HepG2 (cell line): ENCODE measurements around the gene SCAANT1. TPM values are rescaled to one million over a fixed set of nuclear protein-coding genes. Genes with fewer than 3 reads are reported as not detected.

Experiments
- CHD2 ChIP-seq: IDR thresholded peaks from 2 replicates; pipeline ENCODE4 v1.6.1; 2011; ENCODE audit warnings: low read depth, low read length, improper control_type of control experiment
- IRF2 ChIP-seq: IDR thresholded peaks from 2 replicates; pipeline ENCODE4 v1.6.1; 2018; ENCODE audit warnings: missing genetic modification reagents, missing compliant biosample characterization
- KLF6 ChIP-seq: IDR thresholded peaks from 2 replicates; pipeline ENCODE4 v1.8.0; 2016; ENCODE audit warnings: missing biosample characterization, missing genetic modification reagents
- MED13 ChIP-seq: sonication (generic); formaldehyde crosslinking; IDR thresholded peaks from 2 replicates; pipeline ENCODE4 v1.5.0; 2020; ENCODE audit warnings: missing genetic modification reagents
- MTF1 ChIP-seq: sonication (generic); formaldehyde crosslinking; IDR thresholded peaks from 2 replicates; pipeline ENCODE4 v1.5.0; 2020; ENCODE audit warnings: missing genetic modification reagents
- MYC ChIP-seq: sonication (generic); formaldehyde crosslinking; IDR thresholded peaks from 2 replicates; pipeline ENCODE4 v1.9.0; 2021; ENCODE audit warnings: missing genetic modification reagents, borderline replicate concordance
- NR1H2 ChIP-seq: sonication (generic); formaldehyde crosslinking; IDR thresholded peaks from 2 replicates; pipeline ENCODE4 v1.8.1; 2022; ENCODE audit warnings: low read depth, missing genetic modification reagents, borderline replicate concordance
- PITX1 ChIP-seq: sonication (generic); formaldehyde crosslinking; IDR thresholded peaks from 2 replicates; pipeline ENCODE4 v1.5.1; 2020; ENCODE audit warnings: mild to moderate bottlenecking, missing genetic modification reagents
- SMAD3 ChIP-seq: sonication (generic); formaldehyde crosslinking; IDR thresholded peaks from 2 replicates; pipeline ENCODE4 v1.4.0; 2020; ENCODE audit warnings: missing genetic modification reagents
- ZC3H13 ChIP-seq: sonication (generic); formaldehyde crosslinking; IDR thresholded peaks from 2 replicates; pipeline ENCODE4 v1.8.1; 2023; ENCODE audit warnings: mild to moderate bottlenecking, missing genetic modification reagents, moderate library complexity
- ZNF18 ChIP-seq: sonication (generic); formaldehyde crosslinking; IDR thresholded peaks from 2 replicates; pipeline ENCODE4 v1.8.0; 2022; ENCODE audit warnings: mild to moderate bottlenecking, missing genetic modification reagents; ENCODE audit not compliant: insufficient replicate concordance
- ZNF329 ChIP-seq: sonication (generic); formaldehyde crosslinking; IDR thresholded peaks from 2 replicates; pipeline ENCODE4 v1.9.0; 2021; ENCODE audit warnings: low read depth, mild to moderate bottlenecking, missing genetic modification reagents
- polyA plus RNA-seq, 8 experiments: library from polyadenylated mRNA; depleted of rRNA in 3 of 8; stranded (reverse) in 7 of 8; unstranded in 1 of 8; fragments of >200 nt; fragmentation: Illumina TruSeq in 4 of 8; extraction: Trizol in 4 of 8; gene quantifications; 2 replicates each; pipeline versions ENCODE4 v1.2.1 to v1.2.3, GENCODE V29; 2011 to 2016; ENCODE audit warnings: low read depth in 4 of 8, missing spikeins in 1 of 8, mixed read lengths in 1 of 8; ENCODE audit not compliant: insufficient read depth in 1 of 8
- total RNA-seq, 5 experiments: library from RNA; depleted of rRNA; stranded (reverse); fragments of >200 nt; fragmentation: Illumina TruSeq; extraction: Trizol; gene quantifications; 2 replicates each; pipeline ENCODE4 v1.2.3, GENCODE V29; 2016; ENCODE audit warnings: low read depth in 1 of 5
- TF ChIP-seq, protein P1 (sequence below): sonication (generic); formaldehyde crosslinking; IDR thresholded peaks from 2 replicates; pipeline ENCODE4 v1.4.0; 2020; ENCODE audit warnings: mild to moderate bottlenecking, missing genetic modification reagents
- TF ChIP-seq, protein P2 (sequence below): sonication (generic); formaldehyde crosslinking; IDR thresholded peaks from 2 replicates; pipeline ENCODE4 v1.8.1; 2023; ENCODE audit warnings: missing genetic modification reagents, mild to moderate bottlenecking, borderline replicate concordance

SCAANT1 gene
- total and polyA plus RNA-seq, 2 of the 13 experiments (the other 11 are each of a cell fraction or from before 2014, with no cell fraction given), result not detected

- TF ChIP-seq ZNF329 (CRISPR knock-in tag) (no peak), SMAD3 (no peak), MTF1 (CRISPR knock-in tag) (0 out of 2 replicates have a peak, but pooled peaks have one; percentile 43), NR1H2 (CRISPR knock-in tag) (no peak), ZC3H13 (CRISPR knock-in tag) (peak; percentile 61; the same call in 1 of the 2 replicates), KLF6 (CRISPR knock-in tag) (no peak), MED13 (CRISPR knock-in tag) (no peak), CHD2 (no peak), IRF2 (CRISPR knock-in tag) (0 out of 2 replicates have a peak, but pooled peaks have one; percentile 12), PITX1 (CRISPR knock-in tag) (no peak), MYC (CRISPR knock-in tag) (peak; percentile 43), ZNF18 (no peak)
- TF ChIP-seq, protein P1, sequence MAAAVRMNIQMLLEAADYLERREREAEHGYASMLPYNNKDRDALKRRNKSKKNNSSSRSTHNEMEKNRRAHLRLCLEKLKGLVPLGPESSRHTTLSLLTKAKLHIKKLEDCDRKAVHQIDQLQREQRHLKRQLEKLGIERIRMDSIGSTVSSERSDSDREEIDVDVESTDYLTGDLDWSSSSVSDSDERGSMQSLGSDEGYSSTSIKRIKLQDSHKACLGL (CRISPR knock-in tag), result 0 out of 2 replicates have a peak, but pooled peaks have one; percentile 27
- TF ChIP-seq, protein P2, sequence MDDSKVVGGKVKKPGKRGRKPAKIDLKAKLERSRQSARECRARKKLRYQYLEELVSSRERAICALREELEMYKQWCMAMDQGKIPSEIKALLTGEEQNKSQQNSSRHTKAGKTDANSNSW (CRISPR knock-in tag), result no peak
Measured at GRCh38 chr3:63911509-63911872, 692 bp downstream of the SCAANT1 start (continued).
